Measurements from ENCODE around the gene CFAP99. TPM values are rescaled to one million over a fixed set of nuclear protein-coding genes. Genes with fewer than 3 reads are reported as not detected.

The CFAP99 gene
- total and polyA plus RNA-seq, 2 of the 8 experiments (the other 6 are each of a cell fraction or from before 2014, with no cell fraction given), result not detected

DNA sequence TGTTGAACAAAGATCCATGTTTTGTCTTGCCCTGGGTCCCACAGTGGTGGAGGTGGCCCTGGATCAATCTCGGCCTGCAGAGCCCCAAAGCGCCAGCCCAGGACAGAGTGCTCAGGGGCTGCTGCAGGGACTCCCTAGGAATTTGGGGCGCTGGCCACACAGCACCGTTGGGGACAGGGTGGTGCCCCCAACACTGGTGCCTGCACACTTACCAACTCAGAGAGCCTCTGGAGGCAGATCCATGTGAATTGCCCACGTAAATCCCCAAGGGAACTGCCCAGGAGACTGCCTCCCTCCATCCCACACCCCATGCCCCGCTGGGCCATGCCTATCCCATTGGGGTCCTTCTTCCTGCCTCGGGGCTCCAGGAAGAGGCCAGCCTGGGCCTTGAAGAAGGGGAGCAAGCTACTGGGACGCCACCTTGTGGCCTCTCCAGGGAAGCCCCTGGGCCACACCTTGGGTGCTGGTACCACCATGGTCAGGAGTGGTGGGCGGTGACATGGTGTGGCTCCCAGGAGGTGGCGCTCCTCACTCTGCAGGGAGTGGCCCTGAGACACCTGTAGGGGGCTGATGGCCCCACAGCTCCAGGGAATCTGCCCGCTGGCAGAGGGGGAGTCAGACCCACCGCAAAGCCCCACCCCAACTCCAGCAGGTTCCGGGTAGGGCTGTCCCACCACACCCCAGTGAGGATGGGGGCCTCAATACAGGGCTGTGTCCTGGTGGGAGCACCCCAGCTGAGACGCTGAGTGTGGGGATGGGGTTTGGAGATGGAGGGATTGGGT is 22.8 kb downstream of the CFAP99 start (continued):
- TF ChIP-seq, protein P1, sequence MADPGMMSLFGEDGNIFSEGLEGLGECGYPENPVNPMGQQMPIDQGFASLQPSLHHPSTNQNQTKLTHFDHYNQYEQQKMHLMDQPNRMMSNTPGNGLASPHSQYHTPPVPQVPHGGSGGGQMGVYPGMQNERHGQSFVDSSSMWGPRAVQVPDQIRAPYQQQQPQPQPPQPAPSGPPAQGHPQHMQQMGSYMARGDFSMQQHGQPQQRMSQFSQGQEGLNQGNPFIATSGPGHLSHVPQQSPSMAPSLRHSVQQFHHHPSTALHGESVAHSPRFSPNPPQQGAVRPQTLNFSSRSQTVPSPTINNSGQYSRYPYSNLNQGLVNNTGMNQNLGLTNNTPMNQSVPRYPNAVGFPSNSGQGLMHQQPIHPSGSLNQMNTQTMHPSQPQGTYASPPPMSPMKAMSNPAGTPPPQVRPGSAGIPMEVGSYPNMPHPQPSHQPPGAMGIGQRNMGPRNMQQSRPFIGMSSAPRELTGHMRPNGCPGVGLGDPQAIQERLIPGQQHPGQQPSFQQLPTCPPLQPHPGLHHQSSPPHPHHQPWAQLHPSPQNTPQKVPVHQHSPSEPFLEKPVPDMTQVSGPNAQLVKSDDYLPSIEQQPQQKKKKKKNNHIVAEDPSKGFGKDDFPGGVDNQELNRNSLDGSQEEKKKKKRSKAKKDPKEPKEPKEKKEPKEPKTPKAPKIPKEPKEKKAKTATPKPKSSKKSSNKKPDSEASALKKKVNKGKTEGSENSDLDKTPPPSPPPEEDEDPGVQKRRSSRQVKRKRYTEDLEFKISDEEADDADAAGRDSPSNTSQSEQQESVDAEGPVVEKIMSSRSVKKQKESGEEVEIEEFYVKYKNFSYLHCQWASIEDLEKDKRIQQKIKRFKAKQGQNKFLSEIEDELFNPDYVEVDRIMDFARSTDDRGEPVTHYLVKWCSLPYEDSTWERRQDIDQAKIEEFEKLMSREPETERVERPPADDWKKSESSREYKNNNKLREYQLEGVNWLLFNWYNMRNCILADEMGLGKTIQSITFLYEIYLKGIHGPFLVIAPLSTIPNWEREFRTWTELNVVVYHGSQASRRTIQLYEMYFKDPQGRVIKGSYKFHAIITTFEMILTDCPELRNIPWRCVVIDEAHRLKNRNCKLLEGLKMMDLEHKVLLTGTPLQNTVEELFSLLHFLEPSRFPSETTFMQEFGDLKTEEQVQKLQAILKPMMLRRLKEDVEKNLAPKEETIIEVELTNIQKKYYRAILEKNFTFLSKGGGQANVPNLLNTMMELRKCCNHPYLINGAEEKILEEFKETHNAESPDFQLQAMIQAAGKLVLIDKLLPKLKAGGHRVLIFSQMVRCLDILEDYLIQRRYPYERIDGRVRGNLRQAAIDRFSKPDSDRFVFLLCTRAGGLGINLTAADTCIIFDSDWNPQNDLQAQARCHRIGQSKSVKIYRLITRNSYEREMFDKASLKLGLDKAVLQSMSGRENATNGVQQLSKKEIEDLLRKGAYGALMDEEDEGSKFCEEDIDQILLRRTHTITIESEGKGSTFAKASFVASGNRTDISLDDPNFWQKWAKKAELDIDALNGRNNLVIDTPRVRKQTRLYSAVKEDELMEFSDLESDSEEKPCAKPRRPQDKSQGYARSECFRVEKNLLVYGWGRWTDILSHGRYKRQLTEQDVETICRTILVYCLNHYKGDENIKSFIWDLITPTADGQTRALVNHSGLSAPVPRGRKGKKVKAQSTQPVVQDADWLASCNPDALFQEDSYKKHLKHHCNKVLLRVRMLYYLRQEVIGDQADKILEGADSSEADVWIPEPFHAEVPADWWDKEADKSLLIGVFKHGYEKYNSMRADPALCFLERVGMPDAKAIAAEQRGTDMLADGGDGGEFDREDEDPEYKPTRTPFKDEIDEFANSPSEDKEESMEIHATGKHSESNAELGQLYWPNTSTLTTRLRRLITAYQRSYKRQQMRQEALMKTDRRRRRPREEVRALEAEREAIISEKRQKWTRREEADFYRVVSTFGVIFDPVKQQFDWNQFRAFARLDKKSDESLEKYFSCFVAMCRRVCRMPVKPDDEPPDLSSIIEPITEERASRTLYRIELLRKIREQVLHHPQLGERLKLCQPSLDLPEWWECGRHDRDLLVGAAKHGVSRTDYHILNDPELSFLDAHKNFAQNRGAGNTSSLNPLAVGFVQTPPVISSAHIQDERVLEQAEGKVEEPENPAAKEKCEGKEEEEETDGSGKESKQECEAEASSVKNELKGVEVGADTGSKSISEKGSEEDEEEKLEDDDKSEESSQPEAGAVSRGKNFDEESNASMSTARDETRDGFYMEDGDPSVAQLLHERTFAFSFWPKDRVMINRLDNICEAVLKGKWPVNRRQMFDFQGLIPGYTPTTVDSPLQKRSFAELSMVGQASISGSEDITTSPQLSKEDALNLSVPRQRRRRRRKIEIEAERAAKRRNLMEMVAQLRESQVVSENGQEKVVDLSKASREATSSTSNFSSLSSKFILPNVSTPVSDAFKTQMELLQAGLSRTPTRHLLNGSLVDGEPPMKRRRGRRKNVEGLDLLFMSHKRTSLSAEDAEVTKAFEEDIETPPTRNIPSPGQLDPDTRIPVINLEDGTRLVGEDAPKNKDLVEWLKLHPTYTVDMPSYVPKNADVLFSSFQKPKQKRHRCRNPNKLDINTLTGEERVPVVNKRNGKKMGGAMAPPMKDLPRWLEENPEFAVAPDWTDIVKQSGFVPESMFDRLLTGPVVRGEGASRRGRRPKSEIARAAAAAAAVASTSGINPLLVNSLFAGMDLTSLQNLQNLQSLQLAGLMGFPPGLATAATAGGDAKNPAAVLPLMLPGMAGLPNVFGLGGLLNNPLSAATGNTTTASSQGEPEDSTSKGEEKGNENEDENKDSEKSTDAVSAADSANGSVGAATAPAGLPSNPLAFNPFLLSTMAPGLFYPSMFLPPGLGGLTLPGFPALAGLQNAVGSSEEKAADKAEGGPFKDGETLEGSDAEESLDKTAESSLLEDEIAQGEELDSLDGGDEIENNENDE (IDR thresholded peaks at IDR 0.05; ENCODE audit: insufficient replicate concordance, low read length), result no peak
- TF ChIP-seq EGR1 (IDR thresholded peaks at IDR 0.05; ENCODE audit: borderline replicate concordance, low read depth, low read length) (peak; percentile 69; the same call in 1 of the 2 replicates), ASH2L (IDR thresholded peaks at IDR 0.05; ENCODE audit: low read length) (no peak), CTBP2 (IDR thresholded peaks at IDR 0.05; ENCODE audit: borderline replicate concordance, insufficient read depth, insufficient read length, low read length) (no peak), TBP (IDR thresholded peaks at IDR 0.05; ENCODE audit: low read depth, low read length) (no peak), NRF1 (IDR thresholded peaks at IDR 0.05; ENCODE audit: low read depth, low read length) (no peak), TCF12 (IDR thresholded peaks at IDR 0.05; ENCODE audit: low read depth, low read length) (no peak), FOSL1 (IDR thresholded peaks at IDR 0.05; ENCODE audit: insufficient read depth, low read depth, low read length) (no peak), ATF3 (IDR thresholded peaks at IDR 0.05; ENCODE audit: insufficient read depth, low read depth, low read length) (no peak), YY1 (IDR thresholded peaks at IDR 0.05; ENCODE audit: low read depth, low read length) (peak; percentile 62; the same call in 1 of the 2 replicates)

All from H1 (cell line).